ACC112 (cell line): ENCODE measurements around the gene CD84.

Source experiments
- H2AFZ ChIP-seq: fragments of 200-600 bp; sonication (generic); one replicate; pipeline ENCODE4 v1.6.0; 2017; ENCODE audit warnings: antibody characterized with exemption, low read length; ENCODE audit not compliant: unreplicated experiment
- H3K27ac ChIP-seq: fragments of 200-600 bp; sonication (generic); 2 replicates; pipeline ENCODE4 v1.5.1; 2014; ENCODE audit warnings: low read depth, mild to moderate bottlenecking, antibody characterized with exemption, low read length, moderate library complexity
- H3K27me3 ChIP-seq: fragments of 200-600 bp; sonication (generic); 2 replicates; pipeline ENCODE4 v1.6.1; 2014; ENCODE audit warnings: mild to moderate bottlenecking, antibody characterized with exemption, low read length, moderate library complexity, mixed read lengths; ENCODE audit not compliant: insufficient read depth
- H3K36me3 ChIP-seq: fragments of 200-600 bp; sonication (generic); 2 replicates; pipeline ENCODE4 v1.6.1; 2016; ENCODE audit warnings: mild to moderate bottlenecking, antibody characterized with exemption, low read length, moderate library complexity, mixed read lengths; ENCODE audit not compliant: insufficient read depth
- H3K4me1 ChIP-seq: fragments of 200-600 bp; sonication (generic); one replicate; pipeline ENCODE4 v1.6.1; 2016; ENCODE audit warnings: low read length, mixed read lengths; ENCODE audit not compliant: insufficient read depth, unreplicated experiment, control insufficient read depth
- H3K4me3 ChIP-seq: fragments of 200-600 bp; sonication (generic); 2 replicates; pipeline ENCODE4 v1.5.1; 2014; ENCODE audit warnings: mild to moderate bottlenecking, low read depth, low read length
- H3K79me2 ChIP-seq: fragments of 200-600 bp; sonication (generic); one replicate; pipeline ENCODE4 v1.6.0; 2016; ENCODE audit warnings: low read length; ENCODE audit not compliant: control insufficient read depth, unreplicated experiment, insufficient read depth

The CD84 gene

DNA sequence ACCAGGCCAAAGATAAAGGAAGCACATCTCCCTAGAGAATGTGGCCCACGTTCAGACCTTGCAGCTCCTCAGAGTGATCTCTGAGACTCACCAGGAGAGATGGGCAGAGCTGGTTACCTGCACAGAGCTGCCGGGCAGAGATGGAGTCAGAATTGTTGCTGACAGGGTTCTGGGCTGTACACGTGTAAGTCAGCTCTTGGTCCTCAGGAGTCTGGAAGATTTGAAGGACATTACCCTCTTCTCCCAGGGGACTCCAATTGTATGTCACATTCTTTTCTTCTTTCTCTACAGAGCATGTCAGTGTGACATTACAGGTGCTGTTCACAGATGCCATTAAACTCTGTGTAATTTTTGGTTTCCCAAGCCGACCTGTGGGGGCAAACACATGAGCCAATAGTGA is 25.5 kb downstream of the CD84 start:
- no peaks in the 10 kb centered on the region for H3K79me2 ChIP-seq
- H2AFZ ChIP-seq, result no peak overlapping the region
- H3K27me3 ChIP-seq, result peaks cover 24% of the 10 kb centered on the region; the same call in 1 of the 2 replicates
- no peak overlapping the region for H3K4me3 ChIP-seq
- no peak overlapping the region for H3K27ac ChIP-seq
- H3K36me3 ChIP-seq, result no peaks in the 10 kb centered on the region
- no peaks in the 10 kb centered on the region for H3K4me1 ChIP-seq

DNA sequence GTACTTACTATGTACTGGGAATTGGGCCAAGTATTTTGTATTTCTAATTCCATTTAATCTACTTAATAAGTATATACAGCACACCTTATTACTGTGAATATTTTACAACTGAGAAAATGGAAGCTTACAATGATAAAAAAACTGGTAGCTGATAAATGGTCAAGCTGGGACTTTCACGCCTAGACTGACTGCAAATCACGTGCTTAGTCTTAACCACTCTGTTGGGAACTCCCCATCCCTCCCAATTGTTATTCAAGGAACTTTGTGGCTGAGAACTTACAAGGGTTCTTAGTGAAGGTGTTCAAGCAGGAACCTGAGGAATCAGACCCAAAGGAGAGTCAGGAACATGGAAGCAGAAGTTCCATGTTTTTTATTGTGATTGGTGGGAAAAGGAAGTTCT is 26.9 kb downstream of the CD84 start:
- Histone ChIP-seq H3K27ac (no peak overlapping the region), H3K79me2 (no peaks in the 10 kb centered on the region), H3K36me3 (no peaks in the 10 kb centered on the region), H3K27me3 (peaks cover 24% of the 10 kb centered on the region; the same call in 1 of the 2 replicates), H2AFZ (no peak overlapping the region), H3K4me1 (no peaks in the 10 kb centered on the region), H3K4me3 (no peak overlapping the region)

DNA sequence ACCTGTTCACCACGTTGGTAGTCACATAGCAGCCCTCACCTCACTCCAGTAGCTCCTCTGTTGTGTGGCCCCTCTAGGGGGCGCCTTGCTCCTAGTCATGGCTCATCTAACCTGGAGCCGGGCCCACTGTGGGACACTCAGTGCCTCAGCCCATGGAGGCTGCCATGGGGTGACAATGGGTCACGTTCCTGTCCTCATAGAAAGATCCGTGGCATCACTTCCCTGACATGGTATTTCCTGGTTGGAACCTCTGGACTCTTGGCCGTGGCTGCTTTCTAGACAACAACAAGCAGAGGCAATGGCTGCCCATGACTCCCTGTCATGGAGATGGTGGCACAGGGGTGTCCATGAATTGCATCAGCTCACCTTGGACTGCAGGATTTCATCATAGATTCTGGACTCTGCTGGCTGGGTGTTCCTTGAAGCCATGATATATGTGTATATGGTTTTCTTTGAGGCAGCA is 28.7 kb downstream of the CD84 start:
- H3K4me1 ChIP-seq, result no peaks in the 10 kb centered on the region
- H3K27ac ChIP-seq, result no peak overlapping the region
- no peaks in the 10 kb centered on the region for H3K79me2 ChIP-seq
- H3K4me3 ChIP-seq, result no peak overlapping the region
- 0 out of 2 replicates have a peak, but pooled peaks cover 14% of the 10 kb centered on the region for H3K27me3 ChIP-seq
- no peaks in the 10 kb centered on the region for H3K36me3 ChIP-seq
- no peak overlapping the region for H2AFZ ChIP-seq

DNA sequence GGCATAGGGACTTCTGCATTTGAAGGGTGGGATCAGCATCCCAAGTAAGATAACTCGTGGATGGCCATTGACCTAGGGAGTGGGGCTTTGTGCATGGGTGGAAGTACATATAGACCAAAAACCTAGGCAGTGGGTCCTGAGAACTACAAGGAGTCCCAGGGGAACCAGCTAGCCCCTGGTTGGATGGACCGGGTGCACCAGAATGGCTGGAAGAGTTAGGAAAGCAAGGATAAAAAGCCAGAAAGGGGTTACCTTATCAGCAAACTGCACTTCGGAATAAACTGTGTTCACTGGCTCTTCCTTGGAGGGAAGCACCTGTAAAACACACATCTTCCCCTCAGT is 29.7 kb downstream of the CD84 start:
- H3K36me3 ChIP-seq, result no peaks in the 10 kb centered on the region
- no peak overlapping the region for H3K4me3 ChIP-seq
- H3K79me2 ChIP-seq, result no peaks in the 10 kb centered on the region
- no peaks in the 10 kb centered on the region for H3K4me1 ChIP-seq
- no peak overlapping the region for H2AFZ ChIP-seq
- 0 out of 2 replicates have a peak, but pooled peaks cover 11% of the 10 kb centered on the region for H3K27me3 ChIP-seq
- H3K27ac ChIP-seq, result no peak overlapping the region

DNA sequence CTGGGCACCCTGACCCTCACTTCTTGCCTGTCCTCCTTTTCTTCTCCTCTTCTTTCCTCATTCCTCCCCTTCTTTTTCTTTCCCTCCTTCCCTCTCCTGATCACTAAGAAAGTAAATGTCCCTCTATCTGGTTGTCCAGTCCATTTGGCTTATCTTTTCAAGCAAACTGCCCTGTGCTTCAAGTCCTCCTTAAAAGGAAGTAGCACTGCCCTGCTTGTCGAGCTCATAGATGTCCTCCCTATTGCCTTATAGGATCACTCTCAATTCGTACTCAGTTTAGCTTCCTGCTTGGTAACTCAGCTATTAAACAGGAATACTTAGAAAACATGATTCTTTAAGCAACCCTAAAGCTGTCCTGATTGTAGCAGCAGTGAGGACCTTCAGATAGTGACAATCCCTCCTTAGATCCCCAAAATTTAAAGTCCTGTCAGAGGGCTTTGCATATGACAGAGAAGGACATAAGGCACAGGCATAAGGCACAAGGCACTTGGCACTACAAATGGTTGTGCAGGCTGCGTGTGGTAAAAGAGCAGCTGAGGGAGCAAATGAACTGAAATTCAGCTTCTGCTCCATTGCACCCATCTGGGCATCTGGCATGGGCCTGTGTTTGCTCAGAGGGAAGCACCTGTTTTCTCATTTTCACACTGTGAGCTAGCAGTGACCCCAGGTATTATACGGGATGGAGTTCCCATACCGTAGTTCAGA is 30.2 kb downstream of the CD84 start:
- H3K36me3 ChIP-seq, result no peaks in the 10 kb centered on the region
- H3K27me3 ChIP-seq, result 0 out of 2 replicates have a peak, but pooled peaks cover 7% of the 10 kb centered on the region
- no peak overlapping the region for H3K27ac ChIP-seq
- H3K4me1 ChIP-seq, result no peaks in the 10 kb centered on the region
- no peaks in the 10 kb centered on the region for H3K79me2 ChIP-seq
- no peak overlapping the region for H3K4me3 ChIP-seq
- no peak overlapping the region for H2AFZ ChIP-seq

DNA sequence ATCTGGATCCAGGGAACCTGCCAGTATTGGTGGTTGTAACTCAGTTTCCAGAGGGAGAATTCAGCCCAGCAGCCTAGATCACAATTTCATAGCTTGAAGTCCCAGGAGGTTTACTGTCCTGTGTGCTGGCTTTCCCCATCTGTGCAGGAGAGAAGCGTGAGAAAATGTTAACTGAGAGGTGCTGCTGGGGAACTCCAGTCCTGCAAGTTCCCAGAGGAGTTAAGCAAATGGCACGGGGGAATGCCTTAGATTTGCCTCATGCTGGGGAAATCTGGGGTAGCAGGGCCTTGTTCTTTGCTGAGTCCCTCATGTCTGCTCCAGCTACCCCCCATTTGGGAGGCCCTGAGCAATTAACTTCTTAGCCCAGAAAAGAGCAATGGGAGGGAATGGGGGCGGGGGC is 31.1 kb downstream of the CD84 start:
- Histone ChIP-seq H3K27me3 (0 out of 2 replicates have a peak, but pooled peaks cover 7% of the 10 kb centered on the region), H2AFZ (no peak overlapping the region), H3K27ac (no peak overlapping the region), H3K79me2 (no peaks in the 10 kb centered on the region), H3K4me3 (no peak overlapping the region), H3K36me3 (no peaks in the 10 kb centered on the region), H3K4me1 (no peaks in the 10 kb centered on the region)

DNA sequence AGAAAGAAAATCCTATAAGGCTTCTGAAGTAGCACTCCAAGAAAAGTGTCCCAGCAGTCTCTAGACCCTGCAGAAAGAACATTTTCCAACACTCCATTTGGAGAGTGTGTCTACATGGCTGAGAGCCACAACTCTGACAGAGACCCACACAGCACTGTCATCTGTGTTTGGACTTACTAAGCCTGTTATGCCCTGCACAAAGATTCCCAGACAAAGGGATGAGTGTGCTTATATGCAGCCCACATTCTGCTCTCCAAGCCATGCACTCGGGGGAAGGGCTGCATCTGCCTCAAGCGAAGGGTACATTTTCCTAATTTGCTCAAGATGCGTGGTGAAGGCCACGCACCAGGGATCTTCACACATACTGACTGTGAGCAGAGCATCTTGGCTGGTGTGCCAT is 31.9 kb downstream of the CD84 start:
- Histone ChIP-seq H3K4me3 (no peak overlapping the region), H2AFZ (no peak overlapping the region), H3K79me2 (no peaks in the 10 kb centered on the region), H3K36me3 (no peaks in the 10 kb centered on the region), H3K4me1 (no peaks in the 10 kb centered on the region), H3K27me3 (0 out of 2 replicates have a peak, but pooled peaks cover 7% of the 10 kb centered on the region), H3K27ac (no peak overlapping the region)

DNA sequence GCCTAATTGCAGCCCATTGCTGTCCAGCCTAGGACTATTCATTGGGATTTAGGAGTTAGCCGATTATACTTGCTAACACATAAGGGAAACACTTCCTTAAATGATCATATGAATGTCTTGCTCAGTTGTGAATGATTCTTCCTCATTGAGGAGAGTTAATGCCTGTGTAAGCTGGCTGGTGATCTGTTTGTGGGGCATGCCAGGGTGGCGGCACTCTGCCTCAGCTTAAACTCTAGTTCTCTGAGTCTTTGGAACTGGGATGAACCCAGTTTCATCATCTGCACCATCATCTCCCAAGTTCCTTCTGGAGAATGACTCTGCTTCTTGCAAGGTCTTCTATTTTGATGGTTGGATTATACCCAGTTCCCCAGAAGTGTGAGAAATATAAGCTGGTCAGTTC is 32.4 kb downstream of the CD84 start:
- Histone ChIP-seq H3K4me1 (no peaks in the 10 kb centered on the region), H3K79me2 (no peaks in the 10 kb centered on the region), H3K36me3 (no peaks in the 10 kb centered on the region), H3K27me3 (0 out of 2 replicates have a peak, but pooled peaks cover 7% of the 10 kb centered on the region), H3K27ac (no peak overlapping the region), H3K4me3 (no peak overlapping the region), H2AFZ (no peak overlapping the region)

DNA sequence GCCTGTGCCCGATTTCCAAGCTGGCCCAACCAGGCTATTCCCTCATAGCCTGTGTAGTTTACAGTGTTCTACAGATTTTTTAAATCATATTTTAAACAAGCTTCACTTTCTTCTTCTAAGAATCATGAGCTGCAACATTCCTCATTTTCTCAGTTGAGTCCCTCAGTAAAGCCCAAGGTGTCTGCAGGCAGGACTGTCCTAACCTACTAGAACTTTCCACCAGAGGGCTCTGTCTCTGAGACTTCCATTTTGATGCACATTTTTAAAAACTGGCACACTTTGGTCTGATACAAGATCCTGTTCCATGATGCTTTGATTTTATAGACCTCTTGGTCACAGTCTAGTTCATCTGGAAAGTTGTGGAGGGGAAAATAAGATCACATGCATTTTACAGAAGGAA is 34.6 kb downstream of the CD84 start:
- H3K27ac ChIP-seq, result no peak overlapping the region
- 0 out of 2 replicates have a peak, but pooled peaks cover 7% of the 10 kb centered on the region for H3K27me3 ChIP-seq
- H2AFZ ChIP-seq, result no peak overlapping the region
- H3K4me3 ChIP-seq, result no peak overlapping the region
- no peaks in the 10 kb centered on the region for H3K79me2 ChIP-seq
- H3K4me1 ChIP-seq, result no peaks in the 10 kb centered on the region
- H3K36me3 ChIP-seq, result no peaks in the 10 kb centered on the region

DNA sequence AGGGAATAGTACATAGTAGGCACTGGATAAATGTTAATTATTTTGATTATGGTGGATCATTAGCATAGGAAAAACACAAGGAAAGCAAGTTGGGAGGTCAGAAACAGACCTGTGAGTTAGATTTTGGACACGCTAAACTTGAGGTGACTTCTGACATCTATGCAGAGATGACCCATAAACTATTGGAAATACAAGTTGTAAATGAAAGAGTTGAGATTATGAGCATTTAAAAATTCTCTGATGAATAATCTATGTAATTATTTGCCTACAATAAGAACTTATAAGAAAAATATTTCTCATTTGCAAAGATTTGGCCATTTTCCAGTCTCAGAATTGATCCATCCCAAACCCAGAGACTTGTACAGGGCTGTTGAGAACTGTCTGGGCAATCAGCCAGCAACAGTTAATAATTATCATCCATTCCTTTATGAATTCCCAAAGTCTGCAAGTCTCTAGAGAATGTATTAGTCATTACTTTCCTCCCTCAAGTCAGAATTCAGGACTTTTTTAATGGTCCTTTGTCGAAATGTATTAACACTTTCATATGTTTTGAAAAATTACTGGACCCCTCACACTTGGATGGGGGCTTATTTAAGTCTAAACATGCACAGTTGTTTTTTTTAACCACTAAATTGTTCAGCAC is 36.9 kb downstream of the CD84 start:
- H3K27me3 ChIP-seq, result no peaks in the 10 kb centered on the region
- H2AFZ ChIP-seq, result no peak overlapping the region
- no peaks in the 10 kb centered on the region for H3K79me2 ChIP-seq
- no peaks in the 10 kb centered on the region for H3K4me1 ChIP-seq
- H3K27ac ChIP-seq, result no peak overlapping the region
- no peaks in the 10 kb centered on the region for H3K36me3 ChIP-seq
- H3K4me3 ChIP-seq, result no peak overlapping the region
